GM21515 (cell line): ENCODE measurements around the gene ZNF646.
"Not testable (repeated sequence)": the region's sequence is repeated elsewhere in the genome, so short reads cannot be mapped to it uniquely, and the experiment has no call there.

Experiments
- ATAC-seq: cut with Tn5 transposase; IDR thresholded peaks from one replicate; pipeline ENCODE4 v1.9.1; 2021; ENCODE audit not compliant: unreplicated experiment

The ZNF646 gene

DNA sequence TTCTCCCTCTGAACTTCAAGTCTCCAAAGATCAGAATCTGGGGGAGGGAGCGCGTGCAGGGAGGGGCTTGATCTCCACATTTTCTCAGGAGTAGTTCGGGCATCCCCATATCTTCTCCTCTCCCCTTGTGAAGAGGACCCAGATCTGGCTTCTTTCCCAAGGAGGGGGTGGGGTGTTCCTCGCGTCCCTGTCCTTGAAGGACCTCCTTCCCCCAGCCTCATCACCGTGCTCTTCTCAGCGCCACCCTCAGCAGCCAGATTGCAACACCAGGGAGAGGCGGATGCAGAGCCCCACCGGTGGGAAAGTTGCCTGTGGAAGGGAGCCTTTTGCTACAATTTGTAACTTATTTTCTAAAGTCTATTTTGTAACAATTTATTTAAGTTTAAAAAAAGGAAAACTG lies 8.9 kb downstream of the ZNF646 start:
- ATAC-seq, result no peak

DNA sequence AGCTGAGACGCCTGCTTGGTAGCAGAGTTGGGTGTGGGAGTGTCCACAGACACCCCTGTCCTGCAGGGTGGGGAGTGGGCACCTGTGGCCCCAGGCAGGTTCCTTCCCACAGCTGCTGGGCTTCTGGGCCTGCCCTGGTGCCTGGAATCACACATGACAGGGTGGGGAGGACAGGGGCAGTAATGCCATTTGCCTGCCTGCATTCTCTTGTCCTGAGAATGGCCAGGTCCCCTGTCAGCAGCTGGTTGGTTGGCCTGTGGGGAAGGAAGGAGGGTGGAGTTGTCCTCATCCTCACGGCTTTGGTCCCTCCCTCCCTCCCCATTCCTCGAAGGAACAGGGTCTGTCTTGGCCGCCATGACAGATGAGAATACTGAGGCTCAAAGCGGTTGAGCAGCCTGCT lies 9.3 kb downstream of the ZNF646 start:
- no peak for ATAC-seq

DNA sequence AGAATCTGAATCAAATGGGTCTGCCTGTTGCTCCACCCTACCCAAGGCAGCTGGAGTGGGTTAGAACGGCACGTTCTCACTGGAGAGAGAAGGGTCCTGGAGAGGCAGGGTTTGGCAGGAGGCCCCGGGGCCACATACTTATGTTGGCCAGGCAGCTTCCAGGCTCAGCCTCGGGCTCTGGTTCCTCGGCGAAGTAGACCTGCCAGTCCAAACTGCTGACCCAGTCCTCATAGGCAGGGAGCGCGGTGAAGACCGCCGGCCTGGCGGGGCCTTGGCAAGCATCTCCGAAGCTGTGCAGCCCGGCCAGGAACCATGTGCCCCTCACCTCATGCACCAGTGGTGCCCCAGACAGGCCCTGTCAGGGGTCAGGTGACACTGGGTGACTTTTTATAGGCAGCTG lies 9.8 kb downstream of the ZNF646 start:
- no peak for ATAC-seq

DNA sequence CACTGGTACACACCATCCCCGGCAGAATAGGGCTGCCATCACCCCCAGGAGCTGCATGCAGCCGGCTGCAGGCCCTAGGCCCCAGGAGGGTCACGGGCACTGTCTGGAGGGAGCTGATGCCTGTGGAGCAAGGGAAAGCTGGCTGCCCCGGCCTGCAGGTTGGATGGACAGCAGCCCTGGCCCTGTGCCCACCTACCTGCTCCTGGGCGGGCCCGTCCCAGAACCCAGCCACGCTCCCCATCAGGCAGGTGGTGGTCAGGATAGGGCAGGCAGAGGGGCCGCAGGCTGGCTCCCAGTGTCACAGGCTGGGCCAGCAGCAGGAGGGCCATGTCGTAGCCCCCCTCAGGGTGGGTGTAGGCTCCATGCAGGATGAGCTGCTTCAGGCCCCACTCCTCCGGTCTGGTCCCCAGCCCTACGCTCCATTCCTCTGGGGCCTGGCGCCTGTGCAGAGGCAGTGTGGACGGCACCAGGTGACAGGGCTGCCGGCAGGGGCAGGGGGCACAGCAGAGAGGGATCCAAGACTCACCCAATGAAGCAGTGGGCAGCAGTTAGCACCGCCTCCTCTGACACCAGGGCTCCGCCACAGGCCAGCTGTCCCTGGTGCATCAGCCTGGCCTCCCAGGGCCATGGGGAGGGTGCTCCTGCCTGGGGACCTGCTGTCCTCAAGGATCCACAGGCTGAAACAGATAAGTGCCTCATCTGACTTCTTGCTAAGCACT lies 10.5 kb downstream of the ZNF646 start:
- no peak for ATAC-seq

DNA sequence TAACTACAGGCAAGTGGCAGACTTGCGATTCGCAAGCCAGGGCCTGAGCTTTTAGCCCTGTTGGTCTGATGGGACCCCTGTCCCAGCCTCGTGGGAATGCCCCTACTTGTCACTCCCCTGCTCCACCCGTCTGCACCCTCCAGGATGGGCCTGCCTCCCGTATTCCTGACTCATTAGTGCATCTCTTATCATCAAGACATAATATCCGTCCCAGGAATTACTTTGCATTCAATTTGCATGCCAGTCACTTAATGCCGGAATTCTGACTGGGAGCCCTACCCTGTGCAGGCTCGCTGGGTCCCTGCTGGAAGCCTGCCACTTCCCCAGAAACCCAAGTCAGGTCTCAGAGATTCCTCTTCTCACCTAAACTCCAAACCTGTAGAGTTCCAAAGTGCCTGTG lies 11.2 kb downstream of the ZNF646 start:
- ATAC-seq, result no peak

DNA sequence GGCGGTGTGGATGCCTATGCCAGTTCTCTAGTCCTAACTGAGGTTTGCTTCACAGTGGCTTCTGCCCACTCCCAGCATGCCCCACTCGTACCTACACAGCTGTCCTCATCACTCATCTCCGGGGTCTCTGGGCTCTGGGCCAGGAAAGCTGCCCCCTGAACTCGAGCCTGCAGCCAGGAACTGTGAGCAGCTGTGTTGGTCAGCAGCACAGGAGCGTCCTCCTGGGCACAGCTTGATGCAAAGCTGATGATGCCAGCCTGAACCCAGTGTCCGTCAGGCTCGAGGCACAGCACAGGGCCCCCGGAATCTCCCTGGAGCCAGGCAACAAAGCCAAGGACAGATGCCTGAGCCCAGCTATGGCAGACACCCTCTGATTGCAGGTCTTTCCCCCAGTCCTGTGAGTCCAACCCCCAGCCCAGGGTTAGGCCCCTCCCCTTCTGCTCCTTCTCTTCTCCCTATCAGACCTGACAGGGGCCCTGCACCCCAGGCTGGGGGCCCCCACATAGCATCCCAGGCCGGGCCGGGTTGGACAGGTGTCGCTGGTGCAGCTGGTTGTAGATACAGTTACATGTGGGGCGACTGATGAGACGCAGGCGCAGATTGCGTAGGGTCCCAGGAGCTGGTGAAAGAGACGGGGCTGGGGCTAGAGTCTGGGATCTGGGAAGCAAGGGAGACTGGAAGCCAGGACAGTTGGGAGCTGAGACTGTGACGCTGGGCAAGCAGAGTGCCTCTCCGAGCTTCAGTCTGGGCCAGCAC lies 11.8 kb downstream of the ZNF646 start:
- ATAC-seq, result no peak

DNA sequence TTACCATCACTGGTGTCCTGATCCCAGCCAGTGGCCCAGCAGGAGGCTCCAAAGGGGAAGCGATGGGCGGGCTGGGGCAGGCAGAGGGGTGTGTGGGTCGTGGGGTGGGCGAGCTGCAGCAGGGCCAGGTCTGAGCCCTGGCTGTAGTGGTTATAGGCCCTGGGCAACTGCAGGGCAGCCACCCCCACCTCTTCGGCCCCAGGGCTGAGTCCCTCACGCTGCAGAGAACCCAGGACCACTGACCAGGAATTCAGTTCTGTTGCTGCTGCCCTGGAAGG lies 12.3 kb downstream of the ZNF646 start:
- ATAC-seq, result no peak

DNA sequence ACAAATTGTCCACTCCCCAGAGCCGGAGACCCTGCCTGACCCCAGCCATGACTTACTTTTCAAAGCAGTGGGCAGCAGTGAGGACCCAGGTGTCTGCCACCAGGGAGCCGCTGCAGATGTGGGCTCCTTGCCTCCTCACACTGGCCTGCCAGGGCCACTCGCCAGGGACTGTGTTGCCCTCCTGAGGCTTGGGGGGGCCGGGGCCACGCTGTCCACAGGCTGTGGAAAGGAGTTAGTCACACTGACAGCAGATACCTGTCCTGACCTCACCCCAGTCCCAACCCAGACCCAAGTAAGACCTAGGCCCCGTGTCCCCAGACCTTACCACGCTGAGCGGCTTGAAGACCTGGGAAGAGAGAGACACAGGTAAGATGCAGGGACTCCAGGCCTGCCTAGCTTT lies 13.3 kb downstream of the ZNF646 start:
- ATAC-seq, result no peak

DNA sequence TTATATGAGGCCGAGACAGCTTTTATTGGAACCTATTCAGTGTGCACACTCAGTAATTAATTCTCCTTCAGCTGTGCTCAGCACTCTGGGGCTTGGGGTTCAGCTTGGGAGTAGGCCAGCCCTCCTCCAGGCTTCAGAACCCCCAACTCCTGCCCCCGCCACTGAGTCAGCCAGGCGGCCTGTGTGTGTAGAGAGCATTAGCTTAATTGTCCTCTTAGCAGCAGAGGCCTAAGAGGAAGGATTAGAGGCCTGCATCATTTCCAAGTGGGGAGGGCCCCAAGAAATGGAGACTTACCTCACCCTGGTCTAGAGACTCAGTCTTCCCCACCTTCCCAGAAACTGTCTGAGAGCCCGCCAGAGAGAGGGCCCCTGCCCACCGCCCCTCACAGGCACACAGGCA lies 13.7 kb downstream of the ZNF646 start:
- no peak for ATAC-seq

DNA sequence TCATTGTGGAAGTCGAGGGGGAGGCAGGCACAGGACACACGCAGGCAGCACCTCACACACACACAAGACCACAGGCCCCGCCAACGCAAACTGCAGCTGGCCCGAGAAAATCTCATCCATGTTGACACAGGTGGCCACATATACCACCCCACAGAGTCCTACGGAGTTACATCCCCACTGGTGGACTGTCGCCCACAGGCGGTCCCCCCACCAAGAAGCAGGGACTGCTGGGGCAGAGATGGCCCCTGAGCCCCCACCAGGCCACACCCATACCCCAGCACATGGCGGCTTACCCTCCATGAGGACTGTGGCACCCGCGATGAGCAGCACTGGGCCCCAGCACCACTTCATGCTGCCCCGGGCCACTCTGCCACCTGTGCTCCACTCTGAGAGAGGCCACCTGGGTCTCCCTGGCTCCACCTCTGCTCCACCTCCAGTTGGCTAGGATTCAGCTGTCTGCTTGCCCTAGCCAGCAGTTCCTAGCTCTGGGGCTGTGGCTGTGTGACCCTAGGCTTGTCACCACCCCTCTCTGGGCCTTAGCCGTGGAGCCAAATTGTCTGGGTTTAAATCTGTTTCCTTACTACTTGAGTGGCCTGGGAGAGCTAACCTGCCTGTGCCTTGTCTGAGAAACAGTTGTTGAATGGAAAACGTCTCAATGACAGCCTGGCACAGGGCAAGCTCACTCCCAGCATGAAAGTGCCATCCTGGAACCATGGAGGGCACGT lies 14.4 kb downstream of the ZNF646 start, which contains the start of gene PRSS53:
TSS of gene PRSS53 (minus strand) at position 485 of the 725 bp plus-strand sequence. CDS start at position 351, 134 bp downstream.
- ATAC-seq, result no peak

DNA sequence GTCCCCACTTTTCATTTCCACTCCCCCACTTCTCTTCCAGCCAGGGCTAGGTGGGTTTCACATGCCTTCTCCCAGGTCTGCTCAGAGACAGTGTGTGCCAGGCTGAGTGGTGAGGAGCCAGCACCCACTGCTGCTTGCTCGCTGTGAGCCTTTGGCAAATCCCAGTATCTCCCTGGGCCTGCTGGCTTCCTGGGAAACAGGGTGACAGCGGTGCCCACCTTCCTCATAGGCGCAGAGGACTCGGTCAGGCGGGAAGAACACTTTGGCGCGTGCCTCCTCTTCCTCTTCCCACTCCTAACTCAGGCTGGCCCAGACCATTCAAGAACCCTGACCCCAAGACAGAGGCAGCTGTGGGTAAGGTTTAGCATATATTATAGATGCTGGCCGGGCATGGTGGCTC lies 15.0 kb downstream of the ZNF646 start:
- no peak for ATAC-seq

DNA sequence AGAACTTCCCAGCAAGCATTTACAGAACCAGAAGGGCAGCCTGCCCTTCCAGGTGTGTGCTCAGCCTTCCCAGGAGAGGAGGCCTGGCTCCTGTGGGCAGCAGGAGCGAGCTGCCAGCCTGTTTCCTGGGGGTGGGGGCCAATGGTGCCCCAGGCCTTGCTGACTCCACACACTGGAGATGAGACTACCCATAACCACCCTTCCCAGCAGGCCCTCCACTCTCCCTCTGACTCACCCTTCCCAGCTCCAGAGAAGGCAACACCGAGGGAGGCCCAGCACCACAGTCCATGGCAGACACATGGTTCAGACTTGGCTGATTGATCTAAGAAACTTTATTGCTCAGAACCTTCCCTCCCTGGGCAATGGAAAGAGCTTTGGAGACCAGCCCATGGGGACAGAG lies 16.3 kb downstream of the ZNF646 start:
- ATAC-seq, result no peak

DNA sequence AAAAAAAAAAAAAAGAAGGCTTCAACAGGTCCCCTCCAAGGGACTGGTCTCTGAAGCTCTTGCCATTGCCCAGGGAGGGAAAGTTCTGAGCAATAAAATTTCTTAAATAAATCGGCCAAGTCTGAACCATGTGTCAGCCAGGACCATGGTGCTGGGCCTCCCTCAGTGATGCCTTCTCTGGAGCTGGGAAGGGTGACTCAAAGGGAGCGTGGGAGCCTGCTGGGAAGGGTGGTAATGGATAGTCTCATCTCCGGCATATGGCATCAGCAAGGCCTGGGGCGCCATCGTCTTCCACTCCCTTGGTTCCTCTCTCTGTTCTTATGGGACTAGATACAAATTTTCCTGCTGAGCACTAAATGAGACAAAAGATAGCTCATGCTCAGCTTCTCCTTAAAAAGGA lies 18.1 kb downstream of the ZNF646 start:
- ATAC-seq, result no peak

DNA sequence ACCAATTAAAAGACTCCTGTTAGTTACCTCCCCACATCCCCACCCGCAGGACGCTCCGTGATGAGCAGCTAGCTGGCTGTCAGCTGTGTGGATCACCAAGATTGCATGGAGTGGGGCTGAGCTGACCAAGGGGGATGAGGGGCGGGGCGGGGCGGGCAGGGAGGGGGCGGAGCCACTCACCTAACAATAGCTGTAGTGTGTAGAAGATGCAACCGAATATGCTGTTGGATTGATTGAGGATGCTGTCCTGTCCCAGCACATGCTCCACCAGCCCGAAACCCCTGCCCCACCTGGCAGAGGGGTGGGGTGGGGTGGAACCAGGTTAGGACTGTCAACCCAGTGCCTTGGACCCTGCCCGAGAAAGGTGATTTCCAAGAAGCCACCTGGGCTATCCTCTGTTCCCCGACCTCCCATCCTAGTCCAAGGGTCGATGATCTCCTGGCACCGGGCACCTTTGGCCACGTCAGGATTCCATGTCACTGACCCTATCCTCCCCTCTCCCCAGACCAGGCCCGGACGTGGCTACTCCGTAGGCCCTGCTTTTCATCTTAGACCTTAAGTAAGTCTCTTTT lies 19.0 kb downstream of the ZNF646 start:
- no peak for ATAC-seq

DNA sequence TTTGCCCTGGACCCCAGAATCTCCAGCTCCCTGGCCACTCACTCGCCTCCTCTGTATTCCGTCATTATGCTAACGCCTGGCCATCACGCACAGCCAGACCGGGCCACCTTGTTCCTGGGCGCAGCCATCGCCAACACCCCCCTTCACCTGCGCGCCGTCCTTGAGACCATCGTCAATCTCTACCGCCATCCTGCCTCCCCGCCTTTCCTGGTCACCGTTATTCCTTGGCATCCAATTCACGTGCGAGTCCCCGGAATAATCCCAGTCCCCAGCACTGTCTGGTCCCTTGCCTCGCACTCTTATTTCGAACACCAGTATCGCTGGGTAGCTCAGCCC lies 19.8 kb downstream of the ZNF646 start:
- ATAC-seq, result no peak

DNA sequence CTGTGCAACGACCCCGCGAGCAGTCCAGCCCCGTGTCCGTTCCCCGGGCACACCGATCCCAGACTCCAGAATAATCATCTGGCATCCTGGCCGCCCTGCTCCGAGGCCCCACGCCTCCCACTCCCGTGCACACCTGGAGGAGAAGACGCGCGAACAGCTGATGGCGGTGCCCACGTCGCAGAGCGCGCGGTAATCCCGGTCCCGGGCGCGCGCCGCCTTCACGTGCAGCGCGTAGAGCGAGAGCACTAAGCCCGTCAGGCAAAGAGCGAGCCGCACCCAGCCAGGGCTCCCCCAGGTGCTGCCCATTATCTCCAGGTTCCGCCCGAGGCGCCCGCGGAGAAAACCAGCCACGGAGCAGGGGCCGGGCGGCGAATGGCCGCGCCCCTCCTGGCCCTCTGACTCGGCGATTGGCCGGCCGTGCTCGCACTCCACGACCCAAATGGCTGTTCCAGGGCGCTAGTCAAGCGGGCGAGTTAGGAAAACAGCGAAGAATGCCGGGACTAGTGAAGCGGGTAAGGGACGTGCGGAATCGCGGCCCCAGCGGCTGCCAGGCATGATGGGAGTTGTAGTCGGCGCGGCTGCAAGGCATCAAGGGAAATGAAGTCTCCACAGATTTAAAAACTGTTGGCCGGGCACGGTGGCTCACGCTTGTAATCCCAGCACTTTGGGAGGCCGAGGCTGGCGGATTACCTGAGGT lies 20.4 kb downstream of the ZNF646 start, which contains the start of gene VKORC1:
TSS of gene VKORC1 (minus strand) at position 374 of the 697 bp plus-strand sequence. CDS start at position 306, 68 bp downstream.
- peak; percentile 73 for ATAC-seq

DNA sequence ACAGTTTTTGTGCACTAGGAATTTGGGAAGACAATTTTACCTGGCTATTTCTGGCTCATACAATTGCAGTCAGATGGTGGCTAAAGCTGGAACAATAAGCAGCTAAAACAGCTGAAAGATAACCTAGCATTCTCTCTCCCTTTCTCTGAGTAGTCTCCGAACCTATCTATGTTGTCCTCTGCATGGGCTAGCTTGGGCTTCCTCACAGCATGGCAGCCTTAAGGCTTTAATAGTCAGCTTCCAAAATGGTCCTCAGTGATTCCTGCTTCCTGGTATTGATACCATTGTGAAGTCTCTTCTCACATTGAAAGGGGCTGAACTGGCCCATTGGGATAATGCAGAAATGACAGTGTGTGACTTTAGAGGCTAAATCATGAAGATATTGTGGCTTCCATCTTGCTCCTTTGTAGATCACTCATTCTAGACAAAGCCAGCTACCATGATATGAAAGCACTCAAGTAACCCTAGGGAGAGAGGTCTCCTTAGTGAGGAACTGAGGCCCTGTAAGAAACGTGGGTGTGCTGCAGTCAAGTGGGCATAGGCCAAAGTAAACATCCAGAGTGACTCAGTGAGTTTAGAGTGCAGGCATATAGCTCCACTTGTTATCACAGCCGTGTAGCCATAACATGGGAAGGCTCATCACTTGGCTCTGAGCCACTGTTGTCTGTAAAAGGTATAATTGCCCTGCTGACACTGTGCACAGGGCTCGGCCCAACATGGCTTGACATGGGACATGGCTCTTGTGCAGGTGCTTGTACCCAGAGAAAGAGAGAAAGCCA lies 25.8 kb downstream of the ZNF646 start:
- ATAC-seq, result no peak

DNA sequence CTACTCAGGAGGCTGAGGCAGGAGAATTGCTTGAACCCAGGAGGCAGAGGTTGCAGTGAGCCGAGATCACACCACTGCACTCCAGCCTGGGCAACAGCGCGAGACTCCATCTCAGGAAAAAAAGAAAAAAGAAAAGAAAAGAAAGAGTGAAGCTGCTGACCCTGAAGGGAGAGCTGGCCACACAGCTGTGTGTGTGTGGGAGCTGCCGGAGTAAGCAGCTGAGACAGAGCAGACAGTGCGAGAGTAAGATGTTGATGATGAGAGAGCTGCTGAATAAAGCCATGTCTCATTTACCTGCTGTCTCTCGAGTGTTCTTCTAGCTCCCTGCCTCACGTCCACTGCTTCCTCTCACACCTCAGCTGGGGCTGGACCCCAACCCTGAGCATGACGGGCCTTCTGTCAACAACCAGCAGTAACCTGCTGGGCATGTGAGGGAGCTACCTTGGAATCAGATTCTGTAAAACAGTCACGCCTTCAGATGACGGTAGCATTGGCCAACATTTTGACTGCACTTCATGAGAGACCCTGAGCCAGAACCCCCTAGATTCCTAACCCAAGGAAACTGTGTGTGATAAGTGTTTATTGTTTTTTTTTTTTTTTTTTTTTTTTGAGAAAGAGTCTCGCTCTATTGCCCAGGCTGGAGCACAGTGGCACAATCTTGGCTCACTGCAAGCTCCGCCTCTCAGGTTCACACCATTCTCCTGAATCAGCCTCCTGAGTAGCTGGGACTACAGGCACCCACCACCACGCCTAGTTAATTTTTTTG lies 26.8 kb downstream of the ZNF646 start:
- ATAC-seq, result not testable (repeated sequence)

DNA sequence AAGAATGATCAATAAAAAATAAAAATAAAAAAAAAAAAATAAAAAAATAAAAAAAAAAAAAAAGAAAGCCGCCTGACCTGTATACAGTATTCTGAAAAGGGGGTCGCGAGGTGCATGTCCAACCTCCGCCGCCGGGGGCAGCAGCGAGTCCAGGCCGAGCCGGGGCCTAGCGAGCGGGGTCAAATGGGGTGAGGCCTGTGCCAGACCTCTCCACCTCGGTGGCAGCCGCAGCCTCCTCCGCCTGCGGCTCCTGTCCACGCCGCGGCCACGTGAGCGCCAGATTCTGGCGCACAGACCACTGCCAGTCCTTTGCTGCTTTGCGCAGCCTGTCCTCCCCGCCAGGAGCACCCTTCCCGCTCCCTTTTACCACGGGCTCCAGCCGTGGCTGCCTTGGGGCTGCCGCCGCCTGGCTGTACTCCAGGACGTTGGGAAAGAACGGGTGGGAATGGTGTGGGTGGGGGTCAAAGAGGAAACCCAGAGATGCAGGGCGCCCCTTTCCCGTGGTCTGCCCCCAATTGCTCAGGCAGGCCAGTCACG lies 31.5 kb downstream of the ZNF646 start:
- no peak for ATAC-seq
